Lung (tissue), 5 donors: ENCODE data around the gene ECHS1. TPM values are rescaled to one million over a fixed set of nuclear protein-coding genes. Genes with fewer than 3 reads are reported as not detected.

Experiments
- polyA plus RNA-seq, 2 donors: library from polyadenylated mRNA; stranded (reverse); fragments of 200-250 nt; gene quantifications; one replicate each; pipeline ENCODE4 v1.2.1, GENCODE V29; 2013
- small RNA-seq: library from RNA; depleted of rRNA; stranded (forward); fragments of <200 nt; gene quantifications from one replicate; pipeline ENCODE3, GENCODE V24; 2014; ENCODE audit warnings: low replicate concordance
- total RNA-seq, 2 donors: library from RNA; depleted of rRNA in 1 of 2; stranded (reverse); fragments of >200 nt in 1 of 2; gene quantifications; one replicate each; pipeline ENCODE4 v1.2.1, GENCODE V29; 2014 to 2021
- donor health status: Bipolar disorder and iron deficiency.
- donor health status: healthy.
- donor health status: DM: yes; HTN: yes; CAD: no.

Gene ECHS1
- total and polyA plus RNA-seq, 4 donors, result 44.5 to 83.9 (median 76.7) TPM

Small RNA genes within 50 kb of the gene (small RNA-seq; reads per million reads assigned to genes)
- gene AL360181.4, result not detected
- not detected for gene BANF1P2
- 0.06 reads per million for gene MIR3944

Other genes with a start within 250 kb of the ECHS1 start
- gene KNDC1, start 213.1 kb downstream of the ECHS1 start, total RNA-seq, result 10 to 100 TPM in 1 of 2 donors, 1 to 10 TPM in 1; 7.5 to 21.0 TPM
- 1 to 10 TPM; 3.2 to 5.9 TPM for gene KNDC1, start 213.1 kb downstream of the ECHS1 start, polyA plus RNA-seq
- under 1 TPM in 1 of 2 donors, not detected in 1; 0.52 TPM for gene UTF1, start 143.1 kb downstream of the ECHS1 start, total RNA-seq
- gene UTF1, start 143.1 kb downstream of the ECHS1 start, polyA plus RNA-seq, result under 1 TPM in 1 of 2 donors, not detected in 1; 0.06 TPM
- gene VENTX, start 135.5 kb downstream of the ECHS1 start, total RNA-seq, result 1 to 10 TPM in 1 of 2 donors, under 1 TPM in 1; 0.46 to 3.3 TPM
- gene VENTX, start 135.5 kb downstream of the ECHS1 start, polyA plus RNA-seq, result 1 to 10 TPM; 1.4 to 4.0 TPM
- 10 to 100 TPM; 21.7 to 33.0 TPM for gene ADAM8, start 96.5 kb downstream of the ECHS1 start, total RNA-seq
- gene ADAM8, start 96.5 kb downstream of the ECHS1 start, polyA plus RNA-seq, result 10 to 100 TPM in 1 of 2 donors, 1 to 10 TPM in 1; 4.4 to 79.2 TPM
- 10 to 100 TPM; 41.7 to 65.9 TPM for gene TUBGCP2, start 64.5 kb downstream of the ECHS1 start, total RNA-seq
- 10 to 100 TPM; 39.2 to 66.2 TPM for gene TUBGCP2, start 64.5 kb downstream of the ECHS1 start, polyA plus RNA-seq
- gene ZNF511, start 64.4 kb downstream of the ECHS1 start, total RNA-seq, result 10 to 100 TPM; 18.6 to 53.5 TPM
- gene ZNF511, start 64.4 kb downstream of the ECHS1 start, polyA plus RNA-seq, result 10 to 100 TPM; 33.8 to 79.9 TPM
- not detected for gene CALY, start 36.5 kb downstream of the ECHS1 start, total RNA-seq
- gene CALY, start 36.5 kb downstream of the ECHS1 start, polyA plus RNA-seq, result not detected
- gene PRAP1, start 26.0 kb downstream of the ECHS1 start, total RNA-seq, result under 1 TPM in 1 of 2 donors, not detected in 1; 0.25 TPM
- gene PRAP1, start 26.0 kb downstream of the ECHS1 start, polyA plus RNA-seq, result not detected
- gene FUOM, start 15.3 kb downstream of the ECHS1 start, total RNA-seq, result 10 to 100 TPM in 1 of 2 donors, 1 to 10 TPM in 1; 8.4 to 32.5 TPM
- 10 to 100 TPM; 35.8 to 41.4 TPM for gene FUOM, start 15.3 kb downstream of the ECHS1 start, polyA plus RNA-seq
- gene PAOX, start 5.9 kb upstream of the ECHS1 start, total RNA-seq, result 1 to 10 TPM; 6.9 to 7.0 TPM
- 1 to 10 TPM; 4.4 to 6.3 TPM for gene PAOX, start 5.9 kb upstream of the ECHS1 start, polyA plus RNA-seq
- gene MTG1, start 20.8 kb upstream of the ECHS1 start, total RNA-seq, result 10 to 100 TPM; 36.4 to 51.8 TPM
- gene MTG1, start 20.8 kb upstream of the ECHS1 start, polyA plus RNA-seq, result 10 to 100 TPM; 44.4 to 44.7 TPM
- gene SPRN, start 51.3 kb upstream of the ECHS1 start, total RNA-seq, result under 1 TPM; 0.15 to 0.34 TPM
- under 1 TPM; 0.11 to 0.16 TPM for gene SPRN, start 51.3 kb upstream of the ECHS1 start, polyA plus RNA-seq
- gene SCART1, start 80.6 kb upstream of the ECHS1 start, total RNA-seq, result 1 to 10 TPM; 3.4 to 4.8 TPM
- gene SCART1, start 80.6 kb upstream of the ECHS1 start, polyA plus RNA-seq, result under 1 TPM; 0.33 to 0.69 TPM
- gene CYP2E1, start 154.0 kb upstream of the ECHS1 start, total RNA-seq, result 1 to 10 TPM; 1.1 to 1.9 TPM
- 1 to 10 TPM in 1 of 2 donors, under 1 TPM in 1; 0.26 to 1.2 TPM for gene CYP2E1, start 154.0 kb upstream of the ECHS1 start, polyA plus RNA-seq
- under 1 TPM in 1 of 2 donors, not detected in 1; 0.86 TPM for gene SYCE1, start 192.2 kb upstream of the ECHS1 start, total RNA-seq
- under 1 TPM; 0.08 to 0.87 TPM for gene SYCE1, start 192.2 kb upstream of the ECHS1 start, polyA plus RNA-seq